VCaP (cell line): ENCODE results near the gene FIS1.
"Not testable (repeated sequence)": the region's sequence is repeated elsewhere in the genome, so short reads cannot be mapped to it uniquely, and the experiment has no call there.

ENCODE experiments used
- H3K27ac ChIP-seq: fragments of 450-650 bp; 2 replicates; pipeline ENCODE4 v1.5.1; 2017
- CTCF ChIP-seq: fragments of 450-650 bp; conservative IDR thresholded peaks from 2 replicates; pipeline ENCODE4 v1.5.1; 2017; ENCODE audit warnings: mild to moderate bottlenecking, moderate library complexity

The FIS1 gene

GRCh38 chr7:101285171-101285570 is 40.3 kb upstream of the FIS1 start:
- peak overlapping the region; percentile 42 for H3K27ac ChIP-seq
- TF ChIP-seq CTCF, result no peak

GRCh38 chr7:101280912-101281311 is 36.0 kb upstream of the FIS1 start:
- H3K27ac ChIP-seq, result not testable (repeated sequence)

GRCh38 chr7:101278461-101279292 is 33.8 kb upstream of the FIS1 start:
- TF ChIP-seq CTCF, result no peak
- no peak overlapping the region for H3K27ac ChIP-seq

- no peak overlapping the region for H3K27ac ChIP-seq
- no peak for TF ChIP-seq CTCF
These were observed 32.3 kb upstream of the FIS1 start for GRCh38 chr7:101277155-101277554.

GRCh38 chr7:101273206-101273605 is 28.3 kb upstream of the FIS1 start:
- no peak for TF ChIP-seq CTCF
- H3K27ac ChIP-seq, result no peak overlapping the region

- no peak overlapping the region for H3K27ac ChIP-seq
- TF ChIP-seq CTCF, result no peak
These were observed 26.1 kb upstream of the FIS1 start for GRCh38 chr7:101271021-101271420.

- TF ChIP-seq CTCF, result no peak
- no peak overlapping the region for H3K27ac ChIP-seq
These were observed 24.8 kb upstream of the FIS1 start for GRCh38 chr7:101269664-101270063.
